Measurements from ENCODE around the gene AQP6.

GRCh38 chr12:50026691-50027090 lies 53.9 kb downstream of the AQP6 start:
- TF ChIP-seq REST (IDR thresholded peaks at IDR 0.05; ENCODE audit: insufficient read depth in 1 of 2, low read depth in 2 of 2, low read length in 2 of 2), result no peak
- no peak for TF ChIP-seq TAF1 (IDR thresholded peaks at IDR 0.05; ENCODE audit: borderline replicate concordance, insufficient read depth, low read length)
- TF ChIP-seq SIN3A (IDR thresholded peaks at IDR 0.05; ENCODE audit: borderline replicate concordance, insufficient read depth, low read length), result no peak
- TF ChIP-seq POLR2AphosphoS5 (IDR thresholded peaks at IDR 0.05; ENCODE audit: low read depth, low read length), result no peak
- TF ChIP-seq FOXP2 (optimal IDR thresholded peaks at IDR 0.05; ENCODE audit: borderline replicate concordance, extremely low read depth, extremely low read length, insufficient read depth), result no peak
